ENCODE measurements around the gene ABR.

The ABR gene

DNA sequence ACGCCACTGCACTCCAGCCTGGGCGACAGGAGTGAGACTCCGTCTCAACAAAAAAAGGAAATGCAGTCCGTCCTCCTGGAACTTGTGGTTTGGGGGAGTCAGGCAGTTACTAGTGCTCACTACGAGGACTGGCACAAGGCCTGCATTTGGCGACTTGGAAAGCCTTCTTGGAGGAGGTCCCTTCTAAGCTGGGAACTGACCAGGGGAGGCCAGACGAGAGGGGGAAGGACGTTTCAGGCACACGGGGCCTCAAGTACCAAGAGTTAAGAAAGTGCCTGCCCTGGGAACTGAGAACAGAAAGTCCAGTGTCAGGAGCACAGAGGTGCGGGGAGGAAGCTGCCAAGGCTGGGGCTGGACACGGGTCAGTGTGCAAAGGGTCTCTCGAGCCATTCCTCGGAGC is 89.9 kb downstream of the ABR start:
- no peak overlapping the region for H3K4ac ChIP-seq (ENCODE audit: low read depth in 1 of 2, low read length in 2 of 2)
- no peak overlapping the region for H3K4me3 ChIP-seq (ENCODE audit: insufficient read depth in 1 of 2, low read depth in 1 of 2, low read length in 2 of 2)
- H2AFZ ChIP-seq (ENCODE audit: low read depth, low read length): no peak overlapping the region
- H3K27ac ChIP-seq (ENCODE audit: low read length, poor library complexity, severe bottlenecking): peak overlapping the region; percentile 57
- no peak overlapping the region for H3K14ac ChIP-seq (ENCODE audit: low read length in 2 of 2)
- no peak for DNase-seq
- no peak overlapping the region for H4K8ac ChIP-seq (ENCODE audit: low read length)
- no peaks in the 10 kb centered on the region for H3K9me3 ChIP-seq (ENCODE audit: control insufficient read depth, low read length)
- H2AK5ac ChIP-seq (ENCODE audit: low read length, severe bottlenecking): peak overlapping the region; percentile 54
- H3K79me1 ChIP-seq (replicated peaks; ENCODE audit: low read length, poor library complexity, severe bottlenecking): peaks cover 36% of the 10 kb centered on the region
- no peak overlapping the region for H3K9ac ChIP-seq (ENCODE audit: low read length)
- H3K18ac ChIP-seq (ENCODE audit: low read depth in 1 of 2, low read length in 2 of 2): no peak overlapping the region
- peaks cover 52 to 67% of the 10 kb centered on the region in 2 experiments for H3K36me3 ChIP-seq (ENCODE audit: control insufficient read depth in 1 of 2, insufficient read depth in 2 of 2, low read depth in 1 of 2, low read length in 2 of 2)
- 90% methylated on average over 13 of the region's 13 CpGs for WGBS
- no peak overlapping the region for H2BK15ac ChIP-seq (ENCODE audit: low read depth, poor library complexity, severe bottlenecking)
- H3K4me2 ChIP-seq (ENCODE audit: low read length, poor library complexity, severe bottlenecking): no peak overlapping the region
- H3K23ac ChIP-seq (ENCODE audit: low read length in 2 of 2): no peak overlapping the region
- no peak overlapping the region for H2BK12ac ChIP-seq (ENCODE audit: low read length in 2 of 2)
- H4K91ac ChIP-seq (ENCODE audit: low read length): no peak overlapping the region
- H2BK5ac ChIP-seq (ENCODE audit: low read depth, low read length, poor library complexity, severe bottlenecking): no peak overlapping the region
- H3K4me1 ChIP-seq (ENCODE audit: control insufficient read depth, insufficient read depth, low read depth, low read length): peaks cover 29% of the 10 kb centered on the region
- no peak overlapping the region for H2BK120ac ChIP-seq (ENCODE audit: low read depth, low read length)
- no peaks in the 10 kb centered on the region for H3K27me3 ChIP-seq (ENCODE audit: control insufficient read depth in 1 of 2, insufficient read depth in 1 of 2, low read length in 2 of 2)

DNA sequence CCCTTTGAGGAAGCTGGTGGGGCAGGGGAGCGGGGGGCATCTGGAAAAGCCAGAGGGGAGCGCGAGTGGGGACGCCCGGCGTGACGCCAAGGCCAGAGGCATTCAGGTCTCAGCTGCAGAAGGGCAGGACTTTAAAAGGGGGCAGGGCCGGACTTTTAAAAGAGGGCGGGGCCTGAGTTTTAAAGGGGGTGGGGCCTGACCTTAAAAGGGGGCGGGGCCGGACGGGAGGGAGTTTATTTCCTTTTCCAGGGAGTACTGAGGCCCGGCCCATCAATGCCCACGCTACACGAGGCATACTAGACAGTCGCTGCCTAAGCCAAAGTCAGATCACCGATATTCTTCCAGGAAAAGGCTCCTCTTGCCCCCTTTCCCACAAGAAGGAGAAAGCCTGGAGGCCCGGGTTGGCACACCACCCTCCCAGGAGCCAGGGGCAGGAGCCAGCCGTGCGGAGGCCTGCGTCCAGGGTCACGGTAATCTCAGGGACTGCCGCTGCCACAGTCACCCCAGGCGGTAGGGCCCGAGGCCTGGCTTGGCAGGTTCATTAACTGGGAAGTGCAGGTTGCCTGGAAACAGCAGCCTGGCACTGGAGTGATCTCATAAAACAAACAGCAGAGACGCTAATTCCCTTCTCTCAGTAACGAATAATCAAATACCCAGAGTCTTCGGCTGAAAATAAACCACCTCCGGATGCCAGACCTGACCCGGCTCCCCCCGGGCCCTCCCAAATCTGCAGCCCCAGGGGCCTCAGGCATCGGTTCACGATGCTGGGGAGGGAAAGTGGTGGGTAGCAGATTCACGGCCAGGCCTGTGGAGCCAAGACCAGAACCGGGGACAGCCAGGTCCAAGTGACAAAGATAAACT is 92.2 kb downstream of the ABR start:
- H3K36me3 ChIP-seq (ENCODE audit: control insufficient read depth in 1 of 2, insufficient read depth in 2 of 2, low read depth in 1 of 2, low read length in 2 of 2): peaks cover 47 to 66% of the 10 kb centered on the region in 2 experiments
- H3K14ac ChIP-seq (ENCODE audit: low read length in 2 of 2): no peak overlapping the region
- no peak overlapping the region for H2BK12ac ChIP-seq (ENCODE audit: low read length in 2 of 2)
- no peak overlapping the region for H4K91ac ChIP-seq (ENCODE audit: low read length)
- peak overlapping the region; percentile 35 for H2AK5ac ChIP-seq (ENCODE audit: low read length, severe bottlenecking)
- no peaks in the 10 kb centered on the region for H3K27me3 ChIP-seq (ENCODE audit: control insufficient read depth in 1 of 2, insufficient read depth in 1 of 2, low read length in 2 of 2)
- no peak overlapping the region for H2BK120ac ChIP-seq (ENCODE audit: low read depth, low read length)
- no peak overlapping the region for H2AFZ ChIP-seq (ENCODE audit: low read depth, low read length)
- H3K9me3 ChIP-seq (ENCODE audit: control insufficient read depth, low read length): no peaks in the 10 kb centered on the region
- DNase-seq: no peak
- H3K18ac ChIP-seq (ENCODE audit: low read depth in 1 of 2, low read length in 2 of 2): no peak overlapping the region
- peaks cover 31% of the 10 kb centered on the region for H3K79me1 ChIP-seq (replicated peaks; ENCODE audit: low read length, poor library complexity, severe bottlenecking)
- H4K8ac ChIP-seq (ENCODE audit: low read length): no peak overlapping the region
- H3K4me2 ChIP-seq (ENCODE audit: low read length, poor library complexity, severe bottlenecking): peak overlapping the region; percentile 60
- H3K4me1 ChIP-seq (ENCODE audit: control insufficient read depth, insufficient read depth, low read depth, low read length): peaks cover 34% of the 10 kb centered on the region
- no peak overlapping the region for H2BK5ac ChIP-seq (ENCODE audit: low read depth, low read length, poor library complexity, severe bottlenecking)
- no peak overlapping the region for H3K4me3 ChIP-seq (ENCODE audit: insufficient read depth in 1 of 2, low read depth in 1 of 2, low read length in 2 of 2)
- 84% methylated on average over 33 of the region's 35 CpGs for WGBS
- H3K27ac ChIP-seq (ENCODE audit: low read length, poor library complexity, severe bottlenecking): peak overlapping the region; percentile 90
- H2BK15ac ChIP-seq (ENCODE audit: low read depth, poor library complexity, severe bottlenecking): no peak overlapping the region
- no peak overlapping the region for H3K9ac ChIP-seq (ENCODE audit: low read length)
- H3K4ac ChIP-seq (ENCODE audit: low read depth in 1 of 2, low read length in 2 of 2): no peak overlapping the region
- H3K23ac ChIP-seq (ENCODE audit: low read length in 2 of 2): no peak overlapping the region

DNA sequence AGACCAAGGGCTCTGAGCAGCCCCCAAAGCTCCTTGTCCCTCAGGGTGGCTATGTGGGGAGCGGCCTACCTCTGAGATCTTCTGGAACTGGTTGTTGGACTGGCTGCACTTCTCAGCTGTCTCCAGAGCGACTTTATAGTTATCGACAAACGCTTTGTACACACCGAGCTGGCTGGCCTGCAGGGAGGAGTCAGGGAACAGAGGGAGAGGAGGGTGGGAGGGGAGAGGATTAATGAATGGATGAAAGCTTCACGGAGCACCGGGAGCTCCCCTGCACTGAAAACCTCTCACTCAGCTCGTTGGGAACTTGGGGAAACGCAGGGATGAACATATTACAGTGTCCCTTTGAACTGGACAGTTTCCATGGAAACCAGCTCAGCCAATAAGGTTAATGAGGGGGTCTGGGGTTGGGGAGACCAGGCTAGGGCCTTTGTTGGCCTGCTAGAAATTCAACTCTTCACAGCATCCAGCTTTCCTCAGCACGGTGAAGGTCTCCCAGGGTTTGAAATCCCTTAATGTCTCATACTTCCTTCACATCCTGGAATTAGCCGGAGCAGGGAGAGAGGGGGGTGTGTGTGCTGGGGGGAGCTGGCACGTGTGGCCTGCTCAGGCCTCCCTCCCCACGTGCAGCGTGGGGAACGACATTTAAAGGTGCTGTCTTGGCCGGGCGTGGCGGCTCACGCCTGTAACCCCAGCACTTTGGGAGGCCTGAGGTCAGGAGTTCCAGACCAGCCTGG is 96.2 kb downstream of the ABR start:
- peak overlapping the region; percentile 14 for H4K8ac ChIP-seq (ENCODE audit: low read length)
- DNase-seq: peak; percentile 15
- peaks cover 42% of the 10 kb centered on the region for H3K4me1 ChIP-seq (ENCODE audit: control insufficient read depth, insufficient read depth, low read depth, low read length)
- H3K4me3 ChIP-seq (ENCODE audit: insufficient read depth in 1 of 2, low read depth in 1 of 2, low read length in 2 of 2): no peak overlapping the region
- peaks cover 20% of the 10 kb centered on the region for H3K79me1 ChIP-seq (replicated peaks; ENCODE audit: low read length, poor library complexity, severe bottlenecking)
- no peak overlapping the region for H2BK15ac ChIP-seq (ENCODE audit: low read depth, poor library complexity, severe bottlenecking)
- no peak overlapping the region for H2AFZ ChIP-seq (ENCODE audit: low read depth, low read length)
- H3K27me3 ChIP-seq (ENCODE audit: control insufficient read depth in 1 of 2, insufficient read depth in 1 of 2, low read length in 2 of 2): no peaks in the 10 kb centered on the region
- H3K4me2 ChIP-seq (ENCODE audit: low read length, poor library complexity, severe bottlenecking): no peak overlapping the region
- H3K9me3 ChIP-seq (ENCODE audit: control insufficient read depth, low read length): no peaks in the 10 kb centered on the region
- no peak overlapping the region for H2BK120ac ChIP-seq (ENCODE audit: low read depth, low read length)
- no peak overlapping the region for H2BK5ac ChIP-seq (ENCODE audit: low read depth, low read length, poor library complexity, severe bottlenecking)
- H3K4ac ChIP-seq (ENCODE audit: low read depth in 1 of 2, low read length in 2 of 2): no peak overlapping the region
- no peak overlapping the region for H3K23ac ChIP-seq (ENCODE audit: low read length in 2 of 2)
- peak overlapping the region; percentile 47 for H2AK5ac ChIP-seq (ENCODE audit: low read length, severe bottlenecking)
- H3K27ac ChIP-seq (ENCODE audit: low read length, poor library complexity, severe bottlenecking): no peak overlapping the region
- H3K9ac ChIP-seq (ENCODE audit: low read length): no peak overlapping the region
- no peak overlapping the region for H3K14ac ChIP-seq (ENCODE audit: low read length in 2 of 2)
- H2BK12ac ChIP-seq (ENCODE audit: low read length in 2 of 2): no peak overlapping the region
- H3K18ac ChIP-seq (ENCODE audit: low read depth in 1 of 2, low read length in 2 of 2): no peak overlapping the region
- H4K91ac ChIP-seq (ENCODE audit: low read length): no peak overlapping the region
- WGBS: 81% methylated on average over 18 of the region's 19 CpGs
- H3K36me3 ChIP-seq (ENCODE audit: control insufficient read depth in 1 of 2, insufficient read depth in 2 of 2, low read depth in 1 of 2, low read length in 2 of 2): peaks cover 42 to 67% of the 10 kb centered on the region in 2 experiments

DNA sequence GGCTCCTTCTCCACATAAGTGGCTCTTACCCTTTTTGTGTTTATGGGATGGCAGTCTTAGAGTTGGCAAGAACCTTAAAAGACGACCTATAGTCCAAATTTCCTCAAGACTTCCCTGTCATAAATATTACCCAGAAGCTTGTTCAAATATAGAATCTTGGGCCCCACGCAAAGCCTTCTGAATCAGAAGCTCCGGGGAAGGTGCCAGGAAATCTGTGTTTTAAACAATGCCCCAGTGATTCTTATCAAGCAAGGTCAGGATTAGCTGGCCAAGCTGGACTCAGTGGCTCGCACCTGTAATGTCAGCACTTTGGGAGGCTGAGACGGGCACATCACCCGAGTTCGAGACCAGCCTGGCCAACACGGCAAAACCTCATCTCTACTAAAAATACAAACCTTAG is 97.2 kb downstream of the ABR start:
- no peak overlapping the region for H3K27ac ChIP-seq (ENCODE audit: low read length, poor library complexity, severe bottlenecking)
- H3K18ac ChIP-seq (ENCODE audit: low read depth in 1 of 2, low read length in 2 of 2): no peak overlapping the region
- no peaks in the 10 kb centered on the region for H3K9me3 ChIP-seq (ENCODE audit: control insufficient read depth, low read length)
- no peak overlapping the region for H3K4ac ChIP-seq (ENCODE audit: low read depth in 1 of 2, low read length in 2 of 2)
- no peak overlapping the region for H2AK5ac ChIP-seq (ENCODE audit: low read length, severe bottlenecking)
- no peak overlapping the region for H3K14ac ChIP-seq (ENCODE audit: low read length in 2 of 2)
- H3K79me1 ChIP-seq (replicated peaks; ENCODE audit: low read length, poor library complexity, severe bottlenecking): peaks cover 20% of the 10 kb centered on the region
- H4K8ac ChIP-seq (ENCODE audit: low read length): no peak overlapping the region
- no peak overlapping the region for H2BK120ac ChIP-seq (ENCODE audit: low read depth, low read length)
- H3K36me3 ChIP-seq (ENCODE audit: control insufficient read depth in 1 of 2, insufficient read depth in 2 of 2, low read depth in 1 of 2, low read length in 2 of 2): peaks cover 53 to 71% of the 10 kb centered on the region in 2 experiments
- no peak for DNase-seq
- H3K4me2 ChIP-seq (ENCODE audit: low read length, poor library complexity, severe bottlenecking): no peak overlapping the region
- no peak overlapping the region for H2BK12ac ChIP-seq (ENCODE audit: low read length in 2 of 2)
- peaks cover 36% of the 10 kb centered on the region for H3K4me1 ChIP-seq (ENCODE audit: control insufficient read depth, insufficient read depth, low read depth, low read length)
- H3K23ac ChIP-seq (ENCODE audit: low read length in 2 of 2): no peak overlapping the region
- H2BK5ac ChIP-seq (ENCODE audit: low read depth, low read length, poor library complexity, severe bottlenecking): no peak overlapping the region
- no peak overlapping the region for H2AFZ ChIP-seq (ENCODE audit: low read depth, low read length)
- 91% methylated on average over 5 of the region's 8 CpGs for WGBS
- H3K27me3 ChIP-seq (ENCODE audit: control insufficient read depth in 1 of 2, insufficient read depth in 1 of 2, low read length in 2 of 2): no peaks in the 10 kb centered on the region
- H4K91ac ChIP-seq (ENCODE audit: low read length): no peak overlapping the region
- no peak overlapping the region for H3K4me3 ChIP-seq (ENCODE audit: insufficient read depth in 1 of 2, low read depth in 1 of 2, low read length in 2 of 2)
- no peak overlapping the region for H2BK15ac ChIP-seq (ENCODE audit: low read depth, poor library complexity, severe bottlenecking)
- H3K9ac ChIP-seq (ENCODE audit: low read length): no peak overlapping the region
